Stimulated activated CD8-positive, alpha-beta memory T cell treated with anti-CD3 and anti-CD28 coated beads, Interleukin-2, amount 100 ng/mL, for 48 hours (primary cell): ENCODE results near the gene TTC21B.

Experiments
- DNase-seq, 2 donors: peaks; one replicate each; pipeline ENCODE4 v3.0.0-alpha.2; 2020; ENCODE audit warnings: low read depth in 2 of 2

The TTC21B gene

DNA sequence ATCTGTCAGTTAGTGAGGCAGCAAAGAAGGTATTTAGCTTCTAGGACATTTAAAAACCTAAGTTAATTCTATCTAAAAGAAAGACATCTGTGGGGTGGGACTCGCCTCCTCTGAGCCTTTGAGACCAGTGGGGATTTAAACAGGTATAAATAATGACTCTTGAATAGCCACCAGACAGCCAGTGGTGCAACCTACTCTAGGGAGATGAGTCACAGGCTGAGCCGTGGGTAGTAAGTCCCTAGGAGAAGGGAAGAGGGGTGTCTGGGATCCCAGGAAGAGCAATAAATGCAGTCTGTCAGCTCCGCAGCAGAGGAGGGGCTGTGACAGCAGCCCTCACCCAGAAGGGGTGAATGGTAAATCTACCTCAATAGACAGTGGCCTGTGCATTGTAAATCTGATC, 116.5 kb downstream of the TTC21B start:
- no peak for DNase-seq

DNA sequence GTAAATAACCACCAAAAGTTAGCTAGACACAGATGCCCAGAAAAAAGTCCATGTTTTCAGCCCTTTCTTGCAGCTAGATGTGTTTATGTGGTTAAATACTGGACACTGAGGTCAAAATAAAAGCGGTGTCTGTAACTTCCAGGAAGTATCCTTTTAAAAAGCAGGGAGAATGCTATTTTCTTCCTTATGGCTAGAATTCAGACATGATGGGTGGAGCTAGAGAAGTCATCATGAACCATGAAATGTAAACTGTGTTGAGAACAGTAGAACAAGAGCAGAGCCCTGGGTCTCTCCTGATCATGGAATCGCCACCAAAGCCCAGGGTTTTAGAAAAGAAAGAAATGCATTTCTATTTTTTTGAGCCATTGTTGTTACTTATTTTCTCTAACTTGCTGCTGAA, 118.2 kb downstream of the TTC21B start:
- no peak for DNase-seq

DNA sequence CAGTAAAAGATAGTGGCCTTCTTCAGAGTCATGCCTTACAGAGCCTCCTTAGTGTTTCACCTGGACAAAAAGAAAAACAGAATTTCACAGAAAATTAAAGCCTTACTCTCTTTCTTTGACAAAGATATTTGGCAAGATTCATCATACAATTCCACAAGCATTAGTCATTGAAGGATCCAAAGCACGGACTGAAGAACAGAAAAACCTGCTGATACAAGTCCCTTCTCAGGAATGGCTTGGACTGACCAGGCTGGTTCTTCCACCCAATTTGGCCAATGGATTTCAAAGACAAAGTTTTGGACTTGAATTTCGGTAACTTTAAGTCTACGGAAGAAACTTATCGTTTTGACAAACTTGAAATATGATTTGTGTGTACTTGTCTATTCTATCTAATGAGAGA, 120.4 kb downstream of the TTC21B start:
- no peak for DNase-seq

DNA sequence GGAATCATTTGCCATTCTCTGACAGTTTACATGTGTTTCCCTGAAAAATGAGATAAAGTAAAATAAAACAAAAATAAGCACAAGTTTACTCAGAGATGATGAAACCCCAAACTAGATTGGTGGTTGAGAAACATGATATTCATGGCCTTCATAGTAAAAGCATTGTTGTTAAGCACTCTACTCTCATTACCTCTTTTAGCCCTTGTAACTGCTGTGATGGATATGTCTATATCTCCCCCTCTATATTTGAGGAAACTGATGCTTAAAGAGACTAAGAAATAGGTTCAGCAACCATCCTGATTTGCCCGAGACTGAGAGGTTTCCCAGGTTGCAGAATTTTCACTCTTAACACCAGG, 125.7 kb downstream of the TTC21B start:
- DNase-seq: no peak

DNA sequence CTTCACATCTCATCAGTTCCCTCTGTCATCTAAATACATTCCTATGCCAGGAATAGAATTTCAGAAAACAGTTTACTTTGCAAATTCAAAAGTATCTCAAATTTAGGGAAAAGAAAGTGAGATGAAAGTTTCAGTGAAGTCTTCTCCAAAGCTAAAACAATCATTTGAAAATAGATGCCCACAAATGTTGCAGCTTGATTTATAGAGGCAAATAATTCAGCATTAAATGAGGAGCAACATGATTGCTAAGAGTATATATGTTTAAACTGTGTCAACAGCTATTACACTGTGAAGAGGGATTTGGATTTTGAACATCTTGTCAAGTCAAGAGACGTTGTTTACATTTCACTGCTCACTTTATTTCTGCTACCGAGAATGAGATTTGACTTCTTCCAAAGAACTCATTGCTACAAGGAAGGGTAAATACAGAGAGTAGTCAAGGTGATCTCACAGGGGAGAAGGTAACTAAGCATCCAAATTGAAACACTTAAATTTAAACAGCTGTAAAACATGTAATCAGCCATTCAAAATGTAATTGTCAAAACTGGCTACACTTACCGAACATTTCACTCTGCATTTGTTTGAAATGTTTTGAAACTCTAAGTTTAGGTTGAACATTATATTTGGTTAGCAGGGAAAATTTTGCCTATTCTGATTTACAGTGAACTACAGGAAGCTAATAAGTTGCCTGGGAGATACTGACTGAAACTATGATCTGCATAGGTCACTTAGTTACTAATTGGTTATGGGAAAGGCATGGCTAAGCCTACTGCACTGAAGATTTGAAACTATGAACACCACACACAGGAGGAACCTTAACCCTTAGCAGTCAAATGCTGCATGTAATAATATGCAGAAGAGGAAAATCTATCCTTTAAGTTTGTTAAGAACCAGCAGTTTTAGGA, 126.3 kb downstream of the TTC21B start:
- DNase-seq: no peak

DNA sequence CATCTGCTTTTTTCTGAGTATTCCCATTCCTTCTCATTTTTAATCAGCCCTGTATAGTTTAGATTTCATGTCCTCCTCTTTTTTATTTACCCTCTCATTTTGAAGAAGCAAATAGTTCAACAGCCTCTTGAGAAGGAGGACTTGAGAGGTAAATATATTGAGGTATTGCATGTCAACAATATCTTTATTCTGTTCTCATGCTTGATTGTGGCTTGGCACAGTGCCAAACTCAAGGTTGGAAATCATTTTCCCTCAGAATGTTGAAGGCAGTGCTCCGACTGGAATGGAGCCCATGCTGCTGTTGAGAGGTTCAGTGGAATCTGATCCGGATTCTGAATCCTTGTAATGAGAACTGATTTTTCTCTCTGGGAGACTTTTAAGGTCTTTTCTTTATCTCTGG, 128.5 kb downstream of the TTC21B start:
- DNase-seq: no peak
